Measurements from ENCODE around the gene SLC22A6.

SLC22A6 gene

DNA sequence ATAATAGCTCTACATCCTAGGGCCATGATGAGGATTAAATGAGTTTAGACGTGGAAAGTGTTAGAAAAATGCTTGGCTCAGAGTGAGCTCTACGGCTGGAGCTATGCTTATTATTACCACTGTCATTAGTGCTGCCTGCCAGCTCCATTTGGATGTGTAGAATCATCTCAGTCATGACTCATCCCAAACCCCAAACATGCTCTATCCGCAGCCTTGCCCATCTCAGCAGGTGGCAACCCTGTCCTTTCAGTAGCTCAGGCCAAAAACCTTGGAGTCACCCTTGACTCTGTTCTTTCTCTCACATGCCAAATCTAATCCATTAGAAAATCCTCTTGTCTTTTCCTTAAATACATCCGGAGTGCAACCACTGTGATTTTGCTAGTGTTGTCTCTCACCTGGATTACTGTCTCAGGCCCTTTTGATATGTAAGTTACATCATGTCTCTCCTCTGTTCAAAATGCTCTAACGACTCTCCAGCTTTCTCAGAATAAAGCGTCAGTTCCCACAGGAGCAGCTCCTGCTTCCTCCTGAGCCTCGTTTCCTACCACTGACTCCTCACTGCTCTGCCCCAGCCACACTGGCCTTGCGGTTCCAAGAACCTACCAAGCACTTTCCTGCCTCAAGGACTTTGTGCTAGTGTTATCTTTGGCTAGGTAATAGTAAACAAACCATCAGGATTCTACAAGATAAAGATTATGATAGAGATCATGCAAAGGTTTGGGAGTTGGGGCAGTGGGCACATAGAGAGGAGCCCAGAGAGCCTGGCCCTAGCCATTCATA, 53.1 kb downstream of the SLC22A6 start:
- DNase-seq = no peak

GRCh38 chr11:62930666-62931065, 54.1 kb downstream of the SLC22A6 start:
- DNase-seq = no peak

- DNase-seq = no peak
Measured at GRCh38 chr11:62930157-62930556, 54.6 kb downstream of the SLC22A6 start.

DNA sequence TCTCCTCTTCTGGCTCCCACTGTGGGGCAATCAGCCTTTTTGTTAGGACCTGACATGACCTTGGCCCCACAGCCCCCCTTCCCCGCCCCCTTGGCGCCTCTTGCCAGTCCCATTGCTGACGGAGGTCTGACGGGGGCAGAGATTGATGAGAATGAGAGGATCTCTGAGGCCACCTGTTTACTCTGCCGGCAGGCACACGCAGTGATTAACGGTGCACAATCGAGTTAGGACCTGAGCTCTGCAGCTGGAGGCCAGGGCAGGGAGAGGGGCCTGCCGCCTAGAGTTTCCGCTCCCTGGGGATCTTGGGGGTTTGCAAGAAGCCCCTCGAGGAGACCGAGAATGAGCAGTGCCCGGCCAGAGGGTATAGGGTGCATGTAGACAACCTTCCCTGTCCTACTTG, 56.8 kb downstream of the SLC22A6 start:
- no peak for DNase-seq

- DNase-seq = no peak
Measured at GRCh38 chr11:62926680-62927455, 57.9 kb downstream of the SLC22A6 start.
